ENCODE results near the gene MGAT3.

MGAT3 gene

GRCh38 chr22:39481595-39481994, 24.8 kb downstream of the MGAT3 start:
- TF ChIP-seq, protein P1, sequence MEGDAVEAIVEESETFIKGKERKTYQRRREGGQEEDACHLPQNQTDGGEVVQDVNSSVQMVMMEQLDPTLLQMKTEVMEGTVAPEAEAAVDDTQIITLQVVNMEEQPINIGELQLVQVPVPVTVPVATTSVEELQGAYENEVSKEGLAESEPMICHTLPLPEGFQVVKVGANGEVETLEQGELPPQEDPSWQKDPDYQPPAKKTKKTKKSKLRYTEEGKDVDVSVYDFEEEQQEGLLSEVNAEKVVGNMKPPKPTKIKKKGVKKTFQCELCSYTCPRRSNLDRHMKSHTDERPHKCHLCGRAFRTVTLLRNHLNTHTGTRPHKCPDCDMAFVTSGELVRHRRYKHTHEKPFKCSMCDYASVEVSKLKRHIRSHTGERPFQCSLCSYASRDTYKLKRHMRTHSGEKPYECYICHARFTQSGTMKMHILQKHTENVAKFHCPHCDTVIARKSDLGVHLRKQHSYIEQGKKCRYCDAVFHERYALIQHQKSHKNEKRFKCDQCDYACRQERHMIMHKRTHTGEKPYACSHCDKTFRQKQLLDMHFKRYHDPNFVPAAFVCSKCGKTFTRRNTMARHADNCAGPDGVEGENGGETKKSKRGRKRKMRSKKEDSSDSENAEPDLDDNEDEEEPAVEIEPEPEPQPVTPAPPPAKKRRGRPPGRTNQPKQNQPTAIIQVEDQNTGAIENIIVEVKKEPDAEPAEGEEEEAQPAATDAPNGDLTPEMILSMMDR (IDR thresholded peaks at IDR 0.05; ENCODE audit: low read length, missing control alignments): no peak
- H3K4me3 ChIP-seq (replicated peaks; ENCODE audit: low read depth, low read length): no peak overlapping the region
- no peak for DNase-seq (ENCODE audit: low read depth)

- H3K4me3 ChIP-seq (replicated peaks; ENCODE audit: low read depth, low read length): no peak overlapping the region
- no peak for DNase-seq (ENCODE audit: low read depth)
- TF ChIP-seq, protein P1 (IDR thresholded peaks at IDR 0.05; ENCODE audit: low read length, missing control alignments): no peak
These were observed 26.0 kb downstream of the MGAT3 start for GRCh38 chr22:39482768-39483167.

- no peak for DNase-seq (ENCODE audit: low read depth)
- TF ChIP-seq, protein P1 (IDR thresholded peaks at IDR 0.05; ENCODE audit: low read length, missing control alignments): no peak
These were observed 30.4 kb downstream of the MGAT3 start for GRCh38 chr22:39486951-39487825.

GRCh38 chr22:39487826-39488520, 31.2 kb downstream of the MGAT3 start:
- no peak overlapping the region for H3K4me3 ChIP-seq (replicated peaks; ENCODE audit: low read depth, low read length)
- TF ChIP-seq, protein P1 (IDR thresholded peaks at IDR 0.05; ENCODE audit: low read length, missing control alignments): no peak
- no peak for DNase-seq (ENCODE audit: low read depth)

More at GRCh38 chr22:39486951-39487825, 30.4 kb downstream of the MGAT3 start:
- no peak overlapping the region for H3K4me3 ChIP-seq (replicated peaks; ENCODE audit: low read depth, low read length)

DNA sequence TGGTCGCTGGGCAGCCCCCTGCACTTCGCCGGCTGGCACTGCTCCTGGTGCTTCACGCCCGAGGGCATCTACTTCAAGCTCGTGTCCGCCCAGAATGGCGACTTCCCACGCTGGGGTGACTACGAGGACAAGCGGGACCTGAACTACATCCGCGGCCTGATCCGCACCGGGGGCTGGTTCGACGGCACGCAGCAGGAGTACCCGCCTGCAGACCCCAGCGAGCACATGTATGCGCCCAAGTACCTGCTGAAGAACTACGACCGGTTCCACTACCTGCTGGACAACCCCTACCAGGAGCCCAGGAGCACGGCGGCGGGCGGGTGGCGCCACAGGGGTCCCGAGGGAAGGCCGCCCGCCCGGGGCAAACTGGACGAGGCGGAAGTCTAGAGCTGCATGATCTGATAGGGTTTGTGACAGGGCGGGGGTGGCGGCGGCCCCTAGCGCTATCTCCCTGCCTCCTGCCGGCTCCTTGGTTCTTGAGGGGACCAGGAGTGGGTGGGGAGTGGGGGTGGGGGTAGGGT, 31.8 kb downstream of the MGAT3 start:
- TF ChIP-seq, protein P1 (IDR thresholded peaks at IDR 0.05; ENCODE audit: low read length, missing control alignments): no peak
- no peak for DNase-seq (ENCODE audit: low read depth)
- H3K4me3 ChIP-seq (replicated peaks; ENCODE audit: low read depth, low read length): no peak overlapping the region

DNA sequence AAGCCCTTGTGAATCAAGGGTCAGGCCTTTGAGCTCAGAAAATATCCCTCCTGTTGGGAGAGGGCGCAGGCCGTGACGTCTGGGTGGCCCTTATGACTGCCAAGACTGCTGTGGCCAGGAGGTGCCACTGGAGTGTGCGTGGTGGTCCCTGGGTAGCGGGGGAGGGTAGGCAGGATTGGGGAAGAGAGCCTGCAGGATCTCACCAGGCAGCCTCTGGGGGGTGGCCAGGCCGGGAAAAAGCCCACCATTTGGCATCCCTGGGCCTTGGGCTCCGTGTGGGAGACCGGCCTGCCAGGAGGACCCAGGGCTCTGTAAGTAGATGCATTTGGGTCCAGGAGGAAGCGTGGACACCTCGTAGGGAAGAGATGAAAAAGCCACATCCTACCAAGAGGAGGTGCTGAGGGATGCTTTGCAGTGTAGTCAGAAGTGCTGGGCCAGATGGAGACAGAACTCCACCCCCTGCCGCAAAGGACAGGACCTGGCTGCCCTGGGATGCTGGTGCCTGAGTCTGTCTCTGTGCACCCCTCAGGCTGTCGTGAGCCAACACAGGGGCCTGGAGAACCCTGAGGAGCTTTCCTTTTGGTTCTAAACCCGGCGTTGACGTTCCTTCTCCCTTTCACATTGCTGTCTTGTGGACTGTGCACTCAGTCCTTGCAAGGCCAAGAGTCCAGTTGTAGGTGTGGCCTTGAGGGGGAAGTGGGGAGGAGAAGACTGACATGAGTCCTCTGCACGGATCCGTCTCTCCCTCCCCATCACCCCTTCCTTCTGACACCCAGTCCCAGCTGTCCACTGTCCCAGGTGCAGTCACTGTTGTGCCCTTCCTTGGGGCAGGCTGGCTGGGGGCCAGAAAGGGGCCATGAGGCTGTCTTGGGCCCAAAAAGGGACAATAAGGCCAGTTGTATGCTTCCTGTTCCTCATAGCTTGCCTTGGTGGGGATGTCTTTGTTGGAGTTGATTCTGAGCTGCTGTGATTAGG, 32.6 kb downstream of the MGAT3 start:
- no peak overlapping the region for H3K4me3 ChIP-seq (replicated peaks; ENCODE audit: low read depth, low read length)
- TF ChIP-seq, protein P1 (IDR thresholded peaks at IDR 0.05; ENCODE audit: low read length, missing control alignments): no peak

More for the DNA sequence above, 32.6 kb downstream of the MGAT3 start:
- no peak for DNase-seq (ENCODE audit: low read depth)
